ENCODE data around the gene CKM.
"Not testable (repeated sequence)": the region's sequence is repeated elsewhere in the genome, so short reads cannot be mapped to it uniquely, and the experiment has no call there.

The CKM gene

DNA sequence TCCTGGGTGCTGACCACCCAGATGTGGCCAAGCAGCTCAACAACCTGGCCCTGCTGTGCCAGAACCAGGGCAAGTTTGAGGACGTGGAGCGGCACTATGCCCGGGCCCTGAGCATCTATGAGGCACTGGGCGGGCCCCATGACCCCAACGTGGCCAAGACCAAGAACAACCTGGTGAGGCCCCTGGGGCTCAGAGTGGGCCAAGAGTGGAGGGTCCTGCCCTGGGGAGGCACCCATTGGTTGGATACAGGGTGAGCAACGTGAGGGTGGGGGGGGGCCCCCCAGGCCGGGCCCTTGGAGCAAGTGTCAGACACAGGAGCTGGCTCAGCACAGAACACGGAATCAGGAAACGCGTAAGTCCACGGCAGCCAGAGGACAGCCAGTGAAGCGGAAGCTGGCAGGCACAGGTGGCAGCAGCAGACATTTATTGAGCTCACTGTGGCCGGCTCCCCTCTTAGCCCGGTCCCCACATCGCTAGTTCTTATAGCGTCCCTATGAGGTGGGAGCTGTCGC, 26.8 kb upstream of the CKM start:
- no peak for DNase-seq (ENCODE audit: low read depth in 2 of 2)

DNA sequence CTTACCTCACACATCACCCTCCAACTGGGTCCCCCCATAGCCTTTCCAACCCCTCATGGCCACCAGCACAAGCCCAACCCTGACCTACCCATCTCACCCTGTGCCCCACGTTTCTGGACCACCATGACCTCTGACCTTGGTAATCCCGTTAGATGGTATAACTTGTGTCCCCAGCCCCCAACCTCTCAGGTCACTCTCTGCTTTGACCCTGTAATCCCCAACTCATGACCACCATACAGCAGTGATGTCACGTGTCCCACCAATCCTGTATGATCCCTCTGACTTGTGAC, 26.4 kb upstream of the CKM start:
- no peak for DNase-seq (ENCODE audit: low read depth in 2 of 2)

DNA sequence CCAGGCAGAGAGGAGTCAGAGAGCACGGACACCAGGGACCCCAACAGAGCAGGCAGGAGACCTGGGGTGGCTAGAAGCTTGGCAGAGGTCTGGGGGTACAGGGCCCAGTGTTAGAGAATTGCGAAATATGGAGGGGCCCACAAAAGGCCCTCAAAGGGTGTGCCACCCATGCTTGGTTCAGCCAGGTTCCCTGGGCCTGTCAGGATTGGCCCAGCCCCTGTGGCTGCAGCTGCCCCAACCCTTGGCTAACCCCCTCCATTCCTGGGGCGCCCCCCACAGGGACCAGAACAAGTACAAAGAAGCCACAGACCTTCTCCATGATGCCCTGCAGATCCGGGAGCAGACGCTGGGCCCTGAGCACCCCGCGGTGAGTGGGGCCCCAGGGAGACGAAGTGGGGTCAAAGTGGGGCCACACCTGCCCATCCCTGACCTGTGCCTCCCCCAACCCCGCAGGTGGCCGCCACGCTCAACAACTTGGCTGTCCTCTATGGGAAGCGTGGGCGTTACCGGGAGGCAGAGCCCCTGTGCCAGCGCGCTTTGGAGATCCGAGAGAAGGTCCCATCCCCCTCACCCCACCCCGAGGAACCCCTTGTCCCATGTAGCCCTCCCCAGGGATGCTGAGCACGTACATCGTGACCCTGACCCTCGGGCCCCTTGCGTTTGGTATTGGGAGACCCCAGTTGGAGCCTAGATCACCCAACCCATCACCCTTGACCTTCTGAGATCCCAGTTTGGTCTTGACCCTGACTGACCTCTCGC, 25.9 kb upstream of the CKM start:
- no peak for DNase-seq (ENCODE audit: low read depth in 2 of 2)

DNA sequence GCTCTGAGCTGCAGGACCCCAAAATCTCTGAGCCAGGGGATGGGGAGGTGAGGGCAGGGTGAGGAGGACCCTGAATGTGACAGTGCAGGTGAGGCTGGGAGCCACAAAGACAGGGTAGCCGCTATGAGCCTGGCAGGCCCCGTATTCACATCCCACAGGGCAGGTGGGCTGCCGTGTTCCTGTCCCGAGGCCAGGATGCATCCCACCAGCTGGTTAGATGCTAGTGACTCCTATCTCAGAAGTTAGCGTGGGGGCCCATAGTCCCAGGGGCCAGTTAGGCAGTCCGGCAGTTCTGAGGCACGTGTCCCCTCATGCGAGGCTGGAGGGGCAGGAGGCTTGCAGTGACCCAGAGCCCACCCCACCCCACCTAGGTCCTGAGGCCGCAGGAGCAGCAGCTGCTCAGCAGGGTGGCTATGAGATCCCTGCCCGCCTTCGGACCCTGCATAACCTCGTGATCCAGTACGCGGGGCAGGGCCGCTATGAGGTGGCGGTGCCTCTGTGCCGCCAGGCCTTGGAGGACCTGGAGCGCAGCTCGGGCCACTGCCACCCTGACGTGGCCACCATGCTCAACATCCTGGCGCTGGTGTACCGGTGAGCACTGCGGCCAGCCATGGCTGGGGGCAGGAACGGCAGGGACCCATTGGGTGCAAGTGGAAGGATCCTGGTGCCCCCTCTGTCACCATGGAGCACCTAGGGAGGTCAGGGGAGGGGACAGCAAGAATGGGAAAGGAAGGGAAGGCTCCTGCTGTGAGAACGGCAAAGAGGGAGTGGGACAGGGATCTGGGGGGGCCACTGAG, 25.1 kb upstream of the CKM start:
- no peak for DNase-seq (ENCODE audit: low read depth in 2 of 2)

DNA sequence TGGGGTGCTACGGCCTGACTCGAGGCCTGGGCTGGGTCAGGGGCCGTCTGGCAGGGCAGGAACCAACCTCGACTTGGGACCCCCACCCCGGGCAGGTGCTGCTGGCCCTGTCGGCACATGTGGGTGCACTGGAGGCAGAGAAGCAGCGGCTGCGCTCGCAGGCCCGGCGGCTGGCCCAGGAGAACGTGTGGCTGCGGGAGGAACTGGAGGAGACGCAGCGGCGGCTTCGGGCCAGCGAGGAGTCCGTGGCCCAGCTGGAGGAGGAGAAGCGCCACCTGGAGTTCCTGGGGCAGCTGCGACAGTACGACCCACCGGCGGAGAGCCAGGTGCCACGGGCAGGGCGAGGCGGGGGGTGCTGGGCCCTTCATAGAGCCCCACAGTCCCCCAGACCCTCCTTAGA, 23.8 kb upstream of the CKM start:
- no peak for DNase-seq (ENCODE audit: low read depth in 2 of 2)

DNA sequence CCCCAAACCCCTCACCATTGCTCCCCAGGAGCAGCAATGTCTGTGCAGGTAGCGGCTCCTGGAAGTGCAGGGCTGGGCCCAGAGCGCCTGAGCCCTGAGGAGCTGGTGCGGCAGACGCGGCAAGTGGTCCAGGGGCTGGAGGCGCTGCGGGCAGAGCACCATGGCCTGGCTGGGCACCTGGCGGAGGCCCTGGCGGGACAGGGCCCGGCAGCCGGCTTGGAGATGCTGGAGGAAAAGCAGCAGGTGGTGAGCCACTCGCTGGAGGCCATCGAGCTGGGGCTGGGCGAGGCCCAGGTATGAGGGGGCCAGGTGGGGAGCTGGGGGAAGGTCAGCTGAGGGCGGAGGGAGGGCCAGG, 22.8 kb upstream of the CKM start:
- no peak for DNase-seq (ENCODE audit: low read depth in 2 of 2)

DNA sequence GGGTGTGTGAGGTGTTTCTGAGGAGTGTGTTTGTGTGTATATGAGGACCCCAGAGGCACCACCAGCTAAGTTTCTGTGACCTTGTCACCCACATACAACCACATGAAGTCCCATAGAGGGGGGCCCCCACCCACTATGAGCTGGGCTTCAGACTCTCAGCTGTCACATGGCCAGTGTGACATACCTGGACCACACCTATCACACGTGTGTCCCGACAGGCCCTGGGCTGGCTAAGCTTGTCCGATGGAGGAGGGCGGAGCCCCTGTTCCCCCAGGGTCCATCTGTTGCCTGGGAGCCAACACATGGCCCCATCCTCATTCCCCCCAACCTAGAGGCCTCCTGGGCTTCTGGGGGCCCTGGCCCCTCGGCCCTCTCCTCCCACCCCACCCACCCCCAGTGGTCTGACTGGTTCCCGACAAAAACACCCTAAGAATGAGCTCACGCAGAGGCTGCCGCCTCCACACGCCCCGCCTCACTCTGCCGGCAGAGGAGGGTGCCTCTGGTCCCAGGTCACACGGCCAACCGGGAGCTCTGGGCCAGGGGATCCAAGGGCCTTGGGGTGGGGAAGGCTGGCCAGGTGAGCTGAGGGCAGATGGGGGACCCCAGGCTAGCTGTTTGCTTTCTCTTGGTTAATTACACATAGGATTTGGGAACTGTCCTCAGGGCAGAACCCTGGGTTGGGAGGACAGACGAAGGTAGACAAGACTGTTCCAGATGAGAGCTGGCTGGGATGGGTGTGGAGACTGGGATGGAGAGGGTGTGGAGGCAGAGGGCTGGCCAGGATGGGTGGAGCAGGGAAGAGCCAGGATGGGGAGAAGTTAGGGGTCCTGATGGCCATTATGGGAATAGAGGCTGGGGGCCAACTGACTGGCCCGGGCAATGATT, 22.2 kb upstream of the CKM start:
- DNase-seq (ENCODE audit: low read depth in 2 of 2): no peak

DNA sequence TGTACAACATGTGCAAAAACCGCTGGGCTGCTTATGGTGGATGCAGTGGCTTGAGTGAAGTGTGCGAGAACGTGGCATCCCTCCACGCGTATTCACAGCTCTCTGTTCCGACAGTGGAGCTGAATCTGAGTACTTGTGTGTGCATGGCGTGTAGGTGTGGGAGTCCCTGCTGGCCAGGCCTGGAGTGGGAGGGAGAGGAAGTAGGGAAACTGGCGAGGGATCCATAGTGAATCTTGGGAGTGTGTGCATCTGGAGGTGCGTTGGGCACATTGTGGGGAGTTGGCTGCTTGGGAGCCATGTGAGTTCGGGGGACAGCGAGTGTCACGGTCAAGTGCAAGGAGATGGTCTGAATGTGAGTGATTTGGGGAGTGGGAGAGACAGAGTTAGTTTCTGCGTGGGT, 20.2 kb upstream of the CKM start:
- DNase-seq (ENCODE audit: low read depth in 2 of 2): no peak

DNA sequence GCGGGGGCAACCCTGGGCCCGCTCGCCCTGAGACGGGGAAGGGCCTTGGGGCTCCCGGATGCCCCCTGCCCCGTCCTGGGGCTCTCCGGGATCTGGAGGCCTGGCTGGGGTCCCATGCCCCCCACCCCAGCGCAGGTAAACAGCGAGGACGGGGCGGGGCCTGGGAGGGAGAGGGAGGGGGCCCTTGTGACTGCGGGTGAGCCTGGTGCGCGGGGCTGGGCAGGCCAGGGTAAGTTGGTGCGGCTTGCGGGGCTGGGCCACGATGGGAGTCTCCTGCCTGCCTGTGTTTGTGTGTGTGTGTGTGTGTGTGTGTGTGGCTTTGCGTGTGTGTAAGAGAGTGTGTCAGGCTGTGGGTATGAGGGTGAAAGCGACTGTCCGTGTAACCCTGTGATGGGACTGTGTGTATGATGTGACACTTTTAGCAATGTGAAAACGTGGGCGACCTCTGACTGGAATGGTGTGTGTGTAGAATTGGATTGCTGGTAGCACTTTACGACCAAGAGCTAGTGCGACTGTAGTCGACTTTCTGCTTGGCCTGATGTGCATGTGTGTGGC, 18.3 kb upstream of the CKM start:
- DNase-seq (ENCODE audit: low read depth in 2 of 2): no peak

DNA sequence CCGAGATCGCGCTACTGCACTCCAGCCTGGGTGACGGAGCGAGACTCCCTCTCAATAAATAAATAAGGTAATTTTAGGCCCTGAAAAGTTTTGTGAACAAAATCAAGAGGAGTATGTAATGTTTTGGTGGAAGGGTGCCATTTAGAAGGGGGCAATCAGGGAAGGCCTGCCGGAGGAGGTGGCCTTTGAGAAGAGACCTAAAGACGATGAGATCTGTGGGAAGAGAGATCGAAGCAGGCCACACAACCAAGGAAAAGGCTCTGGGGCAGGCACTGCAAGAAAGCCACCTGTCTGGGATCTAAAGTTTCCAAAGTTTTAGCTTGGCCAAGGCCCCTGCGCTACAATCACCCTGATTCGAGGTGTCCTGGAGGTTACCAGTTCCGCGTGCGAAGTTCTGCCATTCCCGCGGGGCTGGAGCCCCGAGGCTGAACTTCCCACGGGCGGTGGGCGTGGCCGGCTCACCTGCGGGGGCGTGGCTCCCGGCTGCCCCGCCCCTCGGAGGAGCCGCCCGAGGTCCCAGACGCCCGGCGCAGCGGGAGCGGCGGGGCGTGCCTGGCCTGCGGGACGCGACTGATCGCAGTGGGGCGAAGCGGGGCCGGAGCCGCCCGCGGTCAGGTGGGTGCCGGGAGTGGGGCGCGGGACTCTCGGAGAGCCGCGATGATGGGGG, 17.7 kb upstream of the CKM start, which contains the start of gene KLC3:
Gene KLC3 (plus strand): TSS at position 519 of the 667 bp plus-strand sequence. CDS start 4,792 bp downstream, outside the sequence.
- DNase-seq (ENCODE audit: low read depth in 2 of 2): no peak

DNA sequence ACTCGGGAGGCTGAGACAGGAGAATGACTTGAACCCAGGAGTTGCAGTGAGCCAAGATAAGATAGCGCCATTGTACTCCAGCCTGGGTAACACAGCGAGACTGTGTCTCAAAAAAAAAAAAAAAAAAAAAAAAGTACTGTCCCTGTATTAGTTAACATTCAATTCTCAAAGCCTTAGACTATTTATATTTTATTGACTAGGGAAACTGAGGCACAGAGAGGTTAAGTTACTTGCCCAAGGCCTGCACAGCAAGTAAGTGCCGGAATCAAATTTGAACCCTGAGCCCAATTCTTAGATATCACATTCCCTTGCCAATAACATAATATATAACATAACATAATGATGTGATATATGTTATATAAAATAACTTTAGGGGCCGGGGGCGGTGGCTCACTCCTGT, 17.0 kb upstream of the CKM start:
- DNase-seq (ENCODE audit: low read depth in 2 of 2): no peak

DNA sequence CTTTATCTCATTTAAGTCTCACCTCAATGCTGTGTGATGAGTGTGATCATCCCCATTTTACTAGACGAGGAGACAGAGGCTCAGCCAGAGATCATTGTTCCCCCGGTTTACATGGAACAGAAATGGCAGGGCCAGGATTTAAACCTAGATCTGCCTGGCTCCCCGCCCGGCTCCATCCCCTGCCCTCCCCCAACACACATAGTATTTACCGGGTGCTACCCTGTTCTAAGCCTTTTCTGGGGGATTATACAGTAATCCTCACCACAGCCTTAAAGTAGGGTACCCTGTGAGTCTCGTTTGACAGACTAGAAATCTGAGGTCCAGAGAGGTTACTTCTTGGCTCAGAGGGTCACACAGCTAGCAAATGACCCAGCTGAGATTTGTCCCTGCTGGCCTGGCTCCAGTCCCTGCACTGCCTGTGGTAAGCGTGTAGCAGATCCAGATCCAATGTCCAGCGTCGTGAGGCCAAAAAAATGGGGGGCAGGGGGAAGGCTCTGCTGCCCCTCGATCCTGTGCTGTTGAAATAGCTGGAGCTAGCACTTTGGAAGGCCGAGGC, 14.1 kb upstream of the CKM start:
- DNase-seq (ENCODE audit: low read depth in 2 of 2): no peak

DNA sequence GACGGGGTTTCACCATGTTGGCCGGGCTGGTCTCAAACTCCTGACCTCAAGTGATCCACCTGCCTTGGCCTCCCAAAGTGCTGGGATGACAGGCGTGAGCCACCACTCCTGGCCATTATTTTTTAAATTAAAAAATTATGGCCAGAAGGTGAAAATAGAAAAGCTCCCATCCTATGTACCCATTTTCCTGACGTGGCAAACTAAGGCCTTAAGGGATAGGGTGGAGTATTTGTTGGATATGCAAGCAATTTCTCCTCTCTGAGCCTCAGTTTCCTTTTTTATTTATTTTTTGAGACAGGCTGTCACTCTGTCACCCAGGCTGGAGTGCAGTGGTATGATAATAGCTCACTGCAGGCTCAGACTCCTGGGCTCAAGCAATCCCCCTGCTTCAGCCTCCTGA, 12.2 kb upstream of the CKM start:
- not testable (repeated sequence) for DNase-seq (ENCODE audit: low read depth in 2 of 2)

DNA sequence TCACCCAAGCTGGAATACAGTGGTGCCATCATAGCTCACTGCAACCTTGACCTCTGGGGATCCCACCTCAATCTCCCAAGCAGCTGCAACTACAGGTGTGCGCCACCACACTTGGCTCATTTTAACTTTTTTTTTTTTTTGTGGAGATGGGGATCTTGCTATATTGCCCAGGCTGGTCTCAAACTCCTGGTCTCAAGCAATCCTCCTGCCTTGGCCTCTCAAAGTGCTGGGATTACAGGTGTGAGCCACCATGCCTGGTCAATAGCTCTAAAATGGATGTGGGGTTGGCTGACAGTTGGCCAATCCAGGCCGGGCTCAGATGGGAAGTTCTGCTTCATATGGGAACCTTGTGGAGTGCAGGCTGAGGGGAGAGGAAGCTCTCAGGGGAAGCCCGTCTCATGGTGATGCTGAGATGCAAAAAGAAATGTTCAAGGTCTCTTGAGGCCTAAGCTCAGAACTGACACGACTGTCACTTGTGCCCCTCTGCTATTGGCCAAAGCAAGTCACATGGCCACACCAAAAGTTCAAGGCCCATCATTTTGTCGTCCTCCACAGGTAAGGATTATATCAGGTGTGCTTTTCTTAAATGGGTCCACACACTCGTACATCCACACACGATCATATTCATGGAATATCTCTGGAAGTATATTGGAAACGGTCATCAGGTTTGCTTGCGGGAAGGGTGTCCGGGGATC, 11.1 kb upstream of the CKM start:
- no peak for DNase-seq (ENCODE audit: low read depth in 2 of 2)

DNA sequence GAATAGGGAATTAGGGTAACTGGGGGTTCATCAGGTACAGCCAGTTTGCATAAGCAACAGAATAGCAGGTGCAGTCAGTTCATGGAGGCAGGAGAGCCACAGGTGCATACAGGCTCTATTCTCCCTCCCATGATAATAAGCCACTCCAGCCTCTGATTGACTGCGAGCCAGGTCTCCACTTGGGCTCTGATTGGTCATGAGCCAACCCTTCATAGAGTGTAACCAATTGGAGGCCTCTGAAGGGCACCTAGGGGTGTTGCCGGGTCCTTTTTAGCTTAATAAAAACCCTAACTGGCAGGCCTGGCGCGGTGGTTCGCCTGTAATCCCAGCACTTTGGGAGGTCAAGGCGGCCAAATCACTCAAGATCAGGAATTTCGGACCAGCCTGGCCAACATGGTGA, 8.7 kb upstream of the CKM start:
- no peak for DNase-seq (ENCODE audit: low read depth in 2 of 2)

DNA sequence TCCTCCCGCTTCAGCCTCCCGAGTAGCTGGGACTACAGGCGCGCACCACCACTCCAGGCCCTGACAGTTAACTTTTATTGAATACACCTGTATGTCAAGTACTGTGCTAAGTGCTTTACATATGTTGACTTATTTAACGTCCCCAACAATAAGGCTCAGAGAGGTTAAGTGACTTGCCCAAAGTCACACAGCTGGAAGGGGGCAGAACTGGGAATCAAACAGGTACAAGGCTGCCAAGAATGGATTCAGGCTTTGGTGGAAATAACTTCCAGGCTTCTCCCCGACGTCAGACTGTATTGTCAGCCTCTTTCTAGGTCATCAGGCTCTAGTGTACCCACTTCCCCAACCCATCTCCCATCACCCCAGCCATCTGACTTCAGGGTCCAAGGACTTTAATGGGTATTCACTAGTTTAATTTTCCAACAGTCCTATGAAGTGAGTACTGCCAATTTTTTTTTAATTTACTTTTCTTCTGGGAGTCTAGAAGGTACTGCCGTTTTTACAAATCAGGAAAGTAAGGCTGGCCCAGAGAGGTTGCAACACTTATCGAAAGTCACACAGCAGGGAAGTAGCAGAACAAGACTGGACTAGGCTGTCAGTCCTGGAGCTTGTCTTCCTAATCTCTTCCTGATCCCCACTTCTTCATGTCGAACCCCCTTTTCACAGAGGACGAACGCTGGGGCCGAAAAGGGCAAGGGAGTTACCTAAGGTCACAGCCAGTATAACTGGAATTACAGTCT, 4.9 kb upstream of the CKM start:
- no peak for DNase-seq (ENCODE audit: low read depth in 2 of 2)

DNA sequence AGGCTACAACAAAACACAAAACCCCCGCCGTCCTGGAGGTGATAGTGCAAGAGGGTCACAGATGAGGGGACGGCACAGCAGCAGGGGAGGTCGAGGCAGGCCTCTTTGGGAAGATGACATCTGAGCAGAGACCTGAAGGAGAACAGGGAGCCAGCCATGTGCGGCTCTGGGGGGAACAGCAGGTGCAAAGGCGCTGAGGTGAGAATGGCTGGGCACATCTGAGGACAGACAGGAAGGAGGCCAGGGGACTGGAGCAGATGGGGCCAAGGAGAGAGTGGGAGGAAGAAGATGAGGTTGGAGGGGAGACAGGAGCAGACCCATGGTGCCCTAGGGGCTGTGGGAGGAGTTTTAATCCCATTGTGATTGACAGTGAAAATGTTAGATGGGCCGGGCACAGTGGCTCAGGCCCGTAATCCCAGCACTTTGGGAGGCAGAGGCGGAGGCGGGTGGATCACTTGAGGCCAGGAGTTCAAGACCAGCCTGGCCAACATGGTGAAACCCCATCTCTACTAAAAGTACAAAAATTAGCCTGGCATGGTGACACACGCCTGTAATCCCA, 1.8 kb upstream of the CKM start:
- DNase-seq (ENCODE audit: low read depth in 2 of 2): no peak

DNA sequence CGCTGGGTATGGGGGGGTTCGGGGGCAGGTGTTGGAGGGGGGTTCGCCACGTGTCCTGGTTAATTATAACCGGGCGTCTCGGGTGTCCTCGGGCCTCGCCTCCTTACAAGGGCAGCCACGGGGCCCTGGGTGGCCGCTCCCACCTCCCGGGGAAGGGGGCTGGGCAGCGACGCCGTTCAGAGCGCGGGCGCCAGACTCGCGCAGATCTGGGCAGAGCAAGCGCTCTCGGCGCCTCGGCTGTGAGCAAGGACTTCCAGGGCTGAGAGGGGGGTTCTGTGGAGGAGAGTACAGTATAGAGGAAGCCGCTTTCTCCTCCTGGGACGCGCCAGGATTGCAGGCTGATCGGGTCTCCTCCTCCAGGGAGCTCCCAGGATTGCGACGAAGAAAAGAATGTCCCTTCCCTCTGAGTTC, 1.0 kb upstream of the CKM start:
- DNase-seq (ENCODE audit: low read depth in 2 of 2): no peak

DNA sequence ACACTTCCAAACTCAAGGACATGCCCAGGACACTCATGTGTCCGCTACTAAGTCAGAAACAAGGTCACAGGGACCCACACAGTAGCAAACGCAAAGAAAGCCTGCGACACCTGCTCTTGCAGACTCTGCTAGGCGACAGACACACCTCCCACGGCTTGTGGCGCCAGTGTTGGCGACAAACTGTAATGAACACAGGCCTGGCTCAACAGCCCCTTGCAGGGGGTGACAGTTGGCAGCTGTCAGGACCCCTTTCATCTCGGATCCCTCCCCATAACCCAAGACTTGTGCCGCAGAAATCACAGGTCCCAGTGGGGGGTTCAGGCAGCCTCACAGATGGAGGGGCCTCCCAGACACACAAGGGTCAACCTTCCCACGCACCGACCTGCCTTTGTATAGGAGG, 364 bp downstream of the CKM start:
- DNase-seq (ENCODE audit: low read depth in 2 of 2): no peak

DNA sequence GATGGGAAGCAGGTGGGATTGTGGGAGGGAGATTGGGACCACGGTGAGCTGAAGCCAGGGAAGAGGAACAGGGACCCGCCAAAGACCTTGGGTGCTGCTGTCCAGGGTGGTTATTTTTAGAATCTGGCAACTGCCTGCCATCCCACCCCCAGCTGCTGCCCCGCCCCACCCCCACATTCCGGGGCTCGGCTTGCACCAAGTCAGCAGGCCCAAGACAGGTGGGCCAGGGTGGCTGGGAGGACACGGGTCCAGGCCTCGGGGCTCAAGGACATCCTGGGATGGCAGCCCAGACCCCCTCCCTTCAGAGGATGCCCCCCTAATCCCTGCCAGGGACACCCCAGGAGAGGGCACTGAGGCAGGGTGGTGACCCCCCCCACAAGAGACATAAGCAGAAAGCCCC, 827 bp downstream of the CKM start:
- no peak for DNase-seq (ENCODE audit: low read depth in 2 of 2)

Data from activated CD4-positive, alpha-beta T cell treated with anti-CD3 and anti-CD28 coated beads for 24 hours (primary cell).